OCI-LY1 (cell line): Measurements from ENCODE around the gene C22orf31.

Experiments
- CTCF ChIP-seq: fragments of 200-600 bp; sonication (generic), shearing (Covaris generic); IDR thresholded peaks from 2 replicates; pipeline ENCODE4 v1.5.1; 2017; ENCODE audit warnings: mild to moderate bottlenecking, antibody characterized with exemption, low read length, moderate library complexity, mixed read lengths
- EZH2 ChIP-seq: fragments of 200-600 bp; sonication (generic), shearing (Covaris generic); IDR thresholded peaks from 2 replicates; pipeline ENCODE4 v1.8.0; 2017; ENCODE audit warnings: borderline replicate concordance, mixed run types, mild to moderate bottlenecking, antibody characterized with exemption, low read length, moderate library complexity, mixed read lengths

- no peak for TF ChIP-seq CTCF
- TF ChIP-seq EZH2 = no peak
Measured at GRCh38 chr22:29102300-29102699, 40.7 kb upstream of the C22orf31 start.
